ENCODE results near the gene CLNK.

Gene CLNK

GRCh38 chr4:10582951-10583350, 101.6 kb downstream of the CLNK start:
- DNase-seq (ENCODE audit: low read depth) = no peak
- H3K4me3 ChIP-seq (ENCODE audit: low read length) = no peak overlapping the region
- TF ChIP-seq, protein P1, sequence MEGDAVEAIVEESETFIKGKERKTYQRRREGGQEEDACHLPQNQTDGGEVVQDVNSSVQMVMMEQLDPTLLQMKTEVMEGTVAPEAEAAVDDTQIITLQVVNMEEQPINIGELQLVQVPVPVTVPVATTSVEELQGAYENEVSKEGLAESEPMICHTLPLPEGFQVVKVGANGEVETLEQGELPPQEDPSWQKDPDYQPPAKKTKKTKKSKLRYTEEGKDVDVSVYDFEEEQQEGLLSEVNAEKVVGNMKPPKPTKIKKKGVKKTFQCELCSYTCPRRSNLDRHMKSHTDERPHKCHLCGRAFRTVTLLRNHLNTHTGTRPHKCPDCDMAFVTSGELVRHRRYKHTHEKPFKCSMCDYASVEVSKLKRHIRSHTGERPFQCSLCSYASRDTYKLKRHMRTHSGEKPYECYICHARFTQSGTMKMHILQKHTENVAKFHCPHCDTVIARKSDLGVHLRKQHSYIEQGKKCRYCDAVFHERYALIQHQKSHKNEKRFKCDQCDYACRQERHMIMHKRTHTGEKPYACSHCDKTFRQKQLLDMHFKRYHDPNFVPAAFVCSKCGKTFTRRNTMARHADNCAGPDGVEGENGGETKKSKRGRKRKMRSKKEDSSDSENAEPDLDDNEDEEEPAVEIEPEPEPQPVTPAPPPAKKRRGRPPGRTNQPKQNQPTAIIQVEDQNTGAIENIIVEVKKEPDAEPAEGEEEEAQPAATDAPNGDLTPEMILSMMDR (conservative IDR thresholded peaks at IDR 0.05; ENCODE audit: low read depth, low read length) = no peak

- no peak for DNase-seq (ENCODE audit: low read depth)
- H3K4me3 ChIP-seq (ENCODE audit: low read length) = no peak overlapping the region
- TF ChIP-seq, protein P1 (conservative IDR thresholded peaks at IDR 0.05; ENCODE audit: low read depth, low read length) = peak; percentile 92
Observed at GRCh38 chr4:10582059-10582686, 102.4 kb downstream of the CLNK start.

GRCh38 chr4:10581022-10581421, 103.5 kb downstream of the CLNK start:
- no peak for DNase-seq (ENCODE audit: low read depth)
- TF ChIP-seq, protein P1 (conservative IDR thresholded peaks at IDR 0.05; ENCODE audit: low read depth, low read length) = no peak
- H3K4me3 ChIP-seq (ENCODE audit: low read length) = no peak overlapping the region

DNA sequence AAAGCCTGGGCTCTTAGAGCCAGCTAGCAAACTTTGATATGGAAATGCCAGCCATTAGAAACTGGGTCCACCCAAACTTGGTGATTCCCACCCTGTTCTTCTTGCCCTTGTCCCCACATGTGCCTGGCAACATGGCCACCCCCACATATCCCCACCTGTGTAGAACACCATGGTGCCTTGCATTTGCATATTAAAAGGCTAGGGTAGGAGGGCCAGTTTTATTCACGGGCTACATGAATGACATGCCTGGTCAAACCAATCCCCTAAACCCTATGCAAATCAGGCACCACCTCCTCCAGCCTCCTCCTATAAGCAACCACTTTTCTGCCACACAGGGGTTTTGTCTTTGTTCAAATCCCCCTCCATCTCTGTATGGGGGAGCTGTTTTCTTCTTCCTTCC, 104.9 kb downstream of the CLNK start:
- TF ChIP-seq, protein P1 (conservative IDR thresholded peaks at IDR 0.05; ENCODE audit: low read depth, low read length) = no peak
- no peak for DNase-seq (ENCODE audit: low read depth)
- H3K4me3 ChIP-seq (ENCODE audit: low read length) = no peak overlapping the region

DNA sequence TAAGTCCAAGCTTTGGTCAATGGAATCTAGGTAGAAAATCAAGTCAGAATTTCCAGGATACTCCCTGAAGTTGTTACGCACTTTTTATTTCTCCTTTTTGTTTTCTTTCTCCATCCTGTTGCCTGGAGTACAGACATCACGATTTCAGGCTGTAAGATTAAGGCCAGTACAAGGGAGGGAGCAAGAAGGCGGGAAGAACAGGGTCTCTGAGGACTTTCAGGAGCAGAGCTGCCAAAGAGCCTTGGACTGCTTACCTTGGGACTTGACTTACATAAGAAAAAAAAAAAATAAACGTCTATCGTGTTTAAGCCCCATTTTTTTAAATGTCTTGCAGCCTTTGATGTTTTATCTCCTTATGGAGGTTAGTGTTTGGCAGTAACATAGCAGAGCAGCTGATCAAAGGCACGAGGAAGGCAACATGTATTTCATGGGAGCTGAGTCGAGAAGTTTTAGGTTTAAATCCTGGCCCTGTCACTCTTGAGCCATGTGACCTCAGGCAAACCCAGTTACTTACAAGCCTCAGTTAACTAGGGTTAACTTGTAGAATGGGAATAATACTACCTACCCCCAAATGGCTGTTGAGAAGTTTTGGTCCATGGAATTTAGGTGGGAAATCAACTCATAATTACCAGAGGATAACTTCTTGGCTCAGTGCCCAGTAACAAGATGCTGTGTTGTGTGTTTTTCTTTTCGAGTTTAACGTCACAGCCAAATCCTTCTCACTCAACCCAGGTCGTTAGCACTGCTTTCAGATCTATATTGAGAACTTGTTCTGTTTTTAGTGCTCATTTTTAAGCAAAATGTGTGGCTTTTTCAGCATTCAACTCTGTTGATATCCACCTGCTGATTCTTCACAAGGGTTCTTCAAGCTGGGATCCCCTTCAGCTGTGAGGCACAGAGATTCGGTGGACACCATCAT, 106.8 kb downstream of the CLNK start:
- TF ChIP-seq, protein P1 (conservative IDR thresholded peaks at IDR 0.05; ENCODE audit: low read depth, low read length) = no peak
- H3K4me3 ChIP-seq (ENCODE audit: low read length) = no peak overlapping the region
- DNase-seq (ENCODE audit: low read depth) = peak; percentile 61

- H3K4me3 ChIP-seq (ENCODE audit: low read length) = no peak overlapping the region
- DNase-seq (ENCODE audit: low read depth) = no peak
Observed at GRCh38 chr4:10577018-10577417, 107.5 kb downstream of the CLNK start.

More at GRCh38 chr4:10577018-10577417, 107.5 kb downstream of the CLNK start:
- TF ChIP-seq, protein P1 (conservative IDR thresholded peaks at IDR 0.05; ENCODE audit: low read depth, low read length) = no peak
